Mesenteric fat pad (tissue), 1 donor: ENCODE data around the gene SLC29A2. TPM values are rescaled to one million over a fixed set of nuclear protein-coding genes. Genes with fewer than 3 reads are reported as not detected.

Experiments used
- DNase-seq: peaks from one replicate; pipeline ENCODE4 v3.0.0-alpha.2; 2020; ENCODE audit warnings: low spot score
- total RNA-seq: library from RNA; stranded (reverse); fragmentation: NEBNext Ultra II Directional; extraction: Animal tissue kit (Norgen Biotek cat#: 25700); gene quantifications from one replicate; pipeline ENCODE4 v1.2.1, GENCODE V29; 2021
- donor health status: DM: yes; HTN: yes; CAD: no.

The SLC29A2 gene
- total RNA-seq, 1 donor from 2014 or later: 5.9 TPM

DNA sequence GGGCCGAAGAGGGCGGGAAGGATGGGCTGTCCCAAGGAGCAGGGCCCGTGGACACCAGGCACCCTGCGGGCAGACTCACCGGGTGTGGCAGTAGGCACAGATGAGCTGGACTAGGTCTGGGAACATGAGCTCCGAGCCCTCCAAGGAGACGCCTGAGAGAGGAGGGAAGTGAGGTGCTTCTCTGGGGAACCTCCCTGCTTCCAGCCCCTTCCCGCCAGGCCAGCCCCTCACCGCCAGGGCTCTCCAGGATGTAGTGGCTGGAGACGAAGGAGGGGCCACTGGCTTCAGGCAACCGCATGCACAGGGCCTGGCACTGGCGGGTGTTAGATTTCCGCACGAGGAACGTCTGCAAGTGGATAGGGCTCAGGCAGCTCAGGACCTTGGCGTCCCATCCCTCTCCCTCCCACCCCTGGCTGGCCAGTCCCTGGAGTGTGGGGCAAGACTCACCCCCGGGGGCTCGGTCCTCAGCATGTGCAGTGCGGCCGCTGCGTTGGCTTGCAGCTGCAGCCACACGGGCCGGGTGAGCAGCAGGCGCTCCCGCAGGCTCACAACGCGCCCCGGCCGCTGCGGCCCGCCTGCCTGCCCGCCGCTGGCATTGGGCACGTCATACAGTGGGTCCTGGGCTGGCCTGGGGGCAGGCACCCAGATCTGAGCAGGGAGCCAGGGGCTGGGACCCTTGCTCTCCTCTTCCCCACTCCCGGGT lies 35.9 kb downstream of the SLC29A2 start:
- no peak for DNase-seq

- DNase-seq: no peak
These were observed 36.7 kb downstream of the SLC29A2 start for GRCh38 chr11:66334605-66335442.

DNA sequence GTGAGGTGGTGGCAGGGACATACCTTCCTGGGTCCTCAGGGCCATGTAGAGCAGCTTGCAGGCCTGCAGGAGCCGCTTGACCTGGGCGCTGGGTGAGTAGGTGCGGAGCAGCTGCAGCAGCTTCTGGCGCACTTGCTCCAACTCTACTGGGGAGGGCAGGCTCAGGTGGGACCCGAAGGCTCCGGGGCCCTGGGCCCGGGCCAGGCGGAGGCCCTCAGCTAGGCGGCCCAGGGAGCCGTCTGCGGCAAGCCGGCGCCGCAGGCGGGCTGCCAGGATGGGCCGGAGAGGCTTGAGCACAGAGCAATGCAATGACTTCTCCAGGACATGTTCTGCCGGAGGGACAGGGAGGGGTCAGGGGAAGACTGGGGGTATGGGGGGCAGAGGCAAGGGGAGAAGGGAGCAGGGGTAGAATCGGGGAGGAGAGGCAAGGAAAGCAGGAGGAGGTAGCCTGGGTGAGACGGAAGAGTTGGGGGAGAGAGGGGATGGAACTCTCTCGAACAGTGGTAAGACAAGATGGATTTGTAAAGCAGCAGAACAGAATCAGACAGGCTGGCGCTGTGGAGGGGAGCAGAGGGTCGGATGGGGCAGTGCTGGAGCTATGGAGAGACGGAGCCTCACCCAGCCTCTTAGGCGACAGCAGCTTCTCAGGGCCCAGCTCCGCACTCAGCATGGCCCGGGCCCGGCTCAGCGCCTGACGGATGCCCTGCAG lies 37.5 kb downstream of the SLC29A2 start:
- no peak for DNase-seq

GRCh38 chr11:66333220-66333877 lies 38.2 kb downstream of the SLC29A2 start:
- no peak for DNase-seq

- no peak for DNase-seq
These were observed 39.0 kb downstream of the SLC29A2 start for GRCh38 chr11:66332371-66333219.

GRCh38 chr11:66331542-66332370 lies 39.8 kb downstream of the SLC29A2 start:
- DNase-seq: no peak

DNA sequence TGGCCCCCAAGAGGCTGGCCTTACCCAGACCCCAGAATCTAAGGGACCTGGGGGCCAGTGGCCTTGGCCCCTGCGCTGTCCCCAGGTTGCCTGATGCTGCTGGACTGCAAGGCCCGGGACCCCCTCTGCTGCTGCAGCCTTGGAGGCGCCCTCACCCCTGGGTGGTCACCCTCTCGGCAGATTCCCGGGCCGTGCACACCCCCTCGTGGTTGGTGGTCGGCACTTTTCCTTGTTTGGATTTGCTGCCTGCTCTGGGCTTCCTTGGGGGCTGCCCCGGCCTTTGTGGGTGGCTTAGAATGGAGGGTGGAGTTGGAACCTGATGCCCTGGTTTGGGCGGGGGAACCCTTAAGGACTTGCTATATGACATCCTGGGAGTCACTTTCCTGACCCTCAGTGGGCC lies 40.6 kb downstream of the SLC29A2 start:
- DNase-seq: no peak

DNA sequence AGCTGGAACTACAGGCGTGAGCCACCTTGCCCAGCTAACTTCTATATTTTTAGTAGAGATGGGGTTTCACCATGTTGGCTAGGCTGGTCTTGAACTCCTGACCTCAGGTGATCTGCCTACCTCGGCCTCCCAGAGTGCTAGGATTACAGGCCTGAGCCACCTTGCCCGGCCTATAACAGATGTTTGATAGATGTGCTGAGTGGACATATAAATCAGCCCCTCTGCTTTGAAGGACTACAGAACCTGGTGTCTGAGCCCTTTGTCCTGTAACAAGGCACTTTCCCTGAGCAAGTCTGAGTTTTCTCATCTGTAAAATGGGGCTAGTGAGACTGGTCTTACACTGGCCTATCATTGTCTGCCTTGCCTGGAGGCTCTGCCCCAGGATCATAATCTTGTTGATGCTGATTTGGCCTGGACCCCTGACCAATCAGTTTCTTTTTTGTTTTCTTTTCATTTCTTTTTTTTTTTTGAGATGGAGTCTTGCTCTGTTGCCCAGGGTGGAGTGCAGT lies 42.3 kb downstream of the SLC29A2 start:
- DNase-seq: no peak

GRCh38 chr11:66328302-66329144 lies 43.0 kb downstream of the SLC29A2 start:
- DNase-seq: no peak

DNA sequence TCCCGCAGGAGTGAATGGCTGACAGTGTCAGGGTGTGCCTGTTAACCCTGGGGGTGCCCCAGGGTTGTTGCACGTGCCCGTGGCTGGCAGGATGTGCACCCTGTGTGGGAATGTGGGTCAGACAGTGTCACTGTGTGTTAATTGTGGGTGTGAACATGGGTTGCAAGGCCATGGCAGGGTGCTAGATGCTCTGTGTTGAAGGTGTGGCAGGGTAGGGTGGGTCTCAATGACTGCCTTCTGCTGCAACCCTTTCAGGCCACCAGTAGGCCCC lies 43.6 kb downstream of the SLC29A2 start:
- no peak for DNase-seq

- DNase-seq: no peak
These were observed 44.2 kb downstream of the SLC29A2 start for GRCh38 chr11:66327171-66328030.

GRCh38 chr11:66326261-66327111 lies 45.1 kb downstream of the SLC29A2 start:
- no peak for DNase-seq

DNA sequence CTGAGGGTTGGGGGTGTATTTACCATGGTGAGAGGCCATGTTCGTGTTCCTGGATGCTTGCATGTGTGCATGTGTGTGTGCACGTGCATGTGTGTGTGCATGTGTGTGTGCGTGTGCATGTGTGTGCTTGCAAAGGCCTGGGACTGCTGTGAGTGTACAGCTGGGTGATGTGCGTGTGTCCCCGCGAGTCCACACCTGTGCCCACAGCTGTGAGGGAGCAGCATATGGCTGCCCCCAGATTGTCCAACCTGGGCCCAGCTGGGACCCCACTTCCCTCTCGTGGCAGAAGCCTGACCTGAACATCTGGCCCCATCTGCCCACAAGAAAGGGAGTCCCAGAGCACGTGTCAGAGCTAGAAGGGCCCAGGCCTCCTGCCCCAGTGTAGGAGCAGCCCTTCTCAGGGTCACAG lies 46.3 kb downstream of the SLC29A2 start:
- no peak for DNase-seq

DNA sequence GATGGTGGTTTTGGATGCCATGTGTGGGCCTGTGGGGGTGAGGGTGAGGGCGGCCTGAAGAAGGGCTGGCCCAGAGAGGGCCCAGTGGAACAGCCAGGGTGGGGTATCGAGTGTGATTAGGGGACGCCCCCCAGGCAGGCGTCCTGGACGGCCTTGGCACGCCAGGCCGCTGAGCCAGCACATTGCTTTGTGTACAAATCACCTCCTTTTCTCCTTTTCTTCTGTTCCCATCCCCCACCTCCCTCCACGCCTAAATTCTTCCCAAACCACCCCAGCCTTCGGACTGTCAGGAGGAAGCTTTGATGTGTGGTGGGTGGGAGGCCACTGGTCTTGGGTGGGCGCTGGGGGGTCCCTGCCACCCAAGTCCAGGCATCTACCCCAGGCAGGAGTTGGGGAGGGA lies 46.9 kb downstream of the SLC29A2 start:
- no peak for DNase-seq

DNA sequence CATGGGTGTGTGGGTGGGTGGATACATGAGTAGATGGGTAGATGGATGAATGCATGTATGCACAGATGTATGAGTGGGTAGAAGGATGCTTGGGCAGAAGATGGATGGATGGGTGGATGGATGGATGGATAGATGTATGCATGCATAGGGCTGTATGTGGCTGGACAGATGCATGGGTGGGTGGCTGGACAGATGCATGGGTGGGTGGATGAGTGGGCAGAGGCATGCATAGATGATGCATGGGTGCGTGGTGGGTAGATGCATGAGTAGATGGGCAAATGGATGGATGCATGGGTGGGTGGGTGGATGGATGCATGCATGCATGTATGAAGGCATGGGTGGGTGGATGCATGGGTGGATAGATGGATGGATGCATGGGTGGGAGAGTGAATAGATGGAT lies 47.9 kb downstream of the SLC29A2 start:
- no peak for DNase-seq

DNA sequence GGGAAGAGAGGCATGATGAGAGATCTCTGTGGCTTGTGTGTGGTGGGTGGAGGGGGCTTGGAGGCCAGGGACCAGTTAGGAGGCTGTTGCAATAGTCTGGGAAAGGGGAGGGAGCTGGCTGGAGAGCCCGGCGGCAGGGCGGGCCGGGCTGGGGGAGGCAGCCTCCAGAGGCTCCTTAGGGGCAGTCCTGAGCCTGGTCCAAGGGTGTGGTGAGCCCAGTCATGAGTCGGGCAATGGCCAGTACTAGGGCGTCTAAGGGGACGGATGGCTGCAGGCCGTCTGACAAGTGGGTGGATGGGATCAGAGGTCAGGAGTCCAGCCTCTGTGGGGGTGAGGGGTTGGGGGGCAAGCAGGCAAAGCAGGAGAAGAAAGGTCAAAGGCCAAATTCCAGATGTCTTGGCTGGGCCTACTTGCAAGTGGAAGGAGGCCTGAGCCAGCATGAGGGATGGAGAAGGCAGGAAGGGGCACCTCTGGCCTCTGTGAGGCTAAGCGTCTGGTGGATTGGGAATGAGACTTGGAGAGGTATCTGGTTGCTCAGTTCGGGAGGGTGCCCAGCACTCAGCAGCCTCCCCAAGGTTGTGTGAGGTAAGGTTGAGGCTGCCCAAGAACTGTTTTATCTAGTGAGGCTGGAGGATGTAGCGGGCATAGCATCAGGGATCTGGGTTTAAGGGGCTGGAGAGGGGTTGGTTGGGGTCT lies 48.7 kb downstream of the SLC29A2 start:
- no peak for DNase-seq
